ENCODE data around the gene LSS. TPM values are rescaled to one million over a fixed set of nuclear protein-coding genes. Genes with fewer than 3 reads are reported as not detected.

Gene LSS
- total and polyA plus RNA-seq, 10 of the 15 experiments (the other 5 are each of a cell fraction or from before 2014, with no cell fraction given), result 2.9 to 82.4 (median 27.5) TPM

- no peaks in the 10 kb centered on the region for H4K20me1 ChIP-seq (ENCODE audit: control insufficient read depth, insufficient read depth)
- H3K79me2 ChIP-seq (ENCODE audit: control insufficient read depth, insufficient read depth, low read length), result no peaks in the 10 kb centered on the region
- SMC1A ChIA-PET (ENCODE audit: uncharacterized antibody, unreplicated experiment), result interaction anchor here (1.0 to 1.8 kb wide), 2 partner anchors 10 to 23 kb away, joined by 3 to 7 read pairs; no protein-coding TSS in a partner anchor
- RAD21 ChIA-PET (ENCODE audit: unreplicated experiment), result interaction anchor here (1.0 kb wide), 1 partner anchor 132 kb away, joined by 3 read pairs; no protein-coding TSS in a partner anchor
- H2AFZ ChIP-seq (ENCODE audit: control insufficient read depth, low read depth, low read length), result no peak overlapping the region
- CTCF ChIA-PET, result interaction anchor here (1.2 to 2.4 kb wide), 6 partner anchors 9 to 311 kb away, joined by 3 to 11 read pairs (median 4); a partner anchor contains a TSS
- H3K4me1 ChIP-seq (ENCODE audit: control insufficient read depth, insufficient read depth, low read length), result no peaks in the 10 kb centered on the region
- FAIRE-seq (no peak), ATAC-seq (no peak; the same call in 1 of the 3 replicates), DNase-seq (ENCODE audit: low read depth, low spot score) (no peak)
- BruUV-seq (replicated peaks), result no TSS peak
- in situ Hi-C loops (cut with MboI), result no loop called here
- H3K4me2 ChIP-seq (ENCODE audit: control insufficient read depth, insufficient read depth), result no peak overlapping the region
- POLR2A ChIA-PET, result no interaction called here
- WGBS (ENCODE audit: insufficient coverage, insufficient replicate concordance, low lambda C conversion rate, missing lambda C conversion rate), result 42% methylated on average over 15 of the region's 18 CpGs
- H3K27me3 ChIP-seq (replicated peaks in 1 of 2; ENCODE audit: control insufficient read depth in 2 of 2, insufficient read depth in 2 of 2, low read length in 1 of 2), result no peaks in the 10 kb centered on the region
- H3K4me3 ChIP-seq, result no peak overlapping the region
- H3K9me3 ChIP-seq (replicated peaks; ENCODE audit: control insufficient read depth, insufficient read depth, low read length), result no peaks in the 10 kb centered on the region
- no peak overlapping the region for H3K27ac ChIP-seq (ENCODE audit: control insufficient read depth, insufficient read depth)
- intact Hi-C loops (cut with micrococcal nuclease; ENCODE audit: unreplicated experiment), result no loop called here
- no peak overlapping the region for H3K9ac ChIP-seq (ENCODE audit: control insufficient read depth, insufficient read depth, low read length)
- H3K36me3 ChIP-seq (ENCODE audit: control insufficient read depth in 2 of 2, insufficient read depth in 2 of 2, low read length in 1 of 2), result no peaks in the 10 kb centered on the region
- TF ChIP-seq CHD1 (IDR thresholded peaks at IDR 0.05; ENCODE audit: low read depth, low read length) (no peak), TAF1 (IDR thresholded peaks at IDR 0.05; ENCODE audit: borderline replicate concordance, low read depth, low read length) (no peak), PAX8 (IDR thresholded peaks at IDR 0.05) (no peak), PML (IDR thresholded peaks at IDR 0.05; ENCODE audit: low read length) (no peak), SIX5 (IDR thresholded peaks at IDR 0.05; ENCODE audit: low read depth, low read length, severe bottlenecking) (no peak), IKZF1 (conservative IDR thresholded peaks at IDR 0.05) (no peak), ZNF687 (IDR thresholded peaks at IDR 0.05) (no peak), NKRF (conservative IDR thresholded peaks at IDR 0.05) (no peak), ASH2L (IDR thresholded peaks at IDR 0.05; ENCODE audit: borderline replicate concordance, low read depth) (no peak), NFYA (IDR thresholded peaks at IDR 0.05; ENCODE audit: borderline replicate concordance, low read depth, low read length) (no peak), TCF12 (IDR thresholded peaks at IDR 0.05; ENCODE audit: low read depth, low read length) (no peak), RB1 (IDR thresholded peaks at IDR 0.05; ENCODE audit: borderline replicate concordance) (no peak), CBX5 (IDR thresholded peaks at IDR 0.05; ENCODE audit: low read depth) (no peak), SREBF2 (IDR thresholded peaks at IDR 0.05; ENCODE audit: low read length) (no peak), ZZZ3 (IDR thresholded peaks at IDR 0.05; ENCODE audit: control insufficient read depth, insufficient read length, low read depth) (no peak), ELK1 (IDR thresholded peaks at IDR 0.05; ENCODE audit: low read depth, low read length) (no peak), ZNF24 (IDR thresholded peaks at IDR 0.05) (no peak), SREBF1 (IDR thresholded peaks at IDR 0.05; ENCODE audit: low read length) (no peak)
Observed at GRCh38 chr21:46152927-46153246, 75.7 kb downstream of the LSS start.

Data from GM12878 (cell line).